SK-N-SH (cell line): Measurements from ENCODE around the gene DLK2. TPM values are rescaled to one million over a fixed set of nuclear protein-coding genes. Genes with fewer than 3 reads are reported as not detected.

Experiments
- CTCF ChIA-PET: fragments of 300-600, 350-600 bp; formaldehyde crosslinking; extraction: SDS; loops from one replicate; lab custom pipeline; 2021; lab: Yijun Ruan, JAX
- POLR2A ChIA-PET: fragments of 350-600 bp; sonication (Branson Sonifier 250); formaldehyde crosslinking; extraction: SDS; loops from one replicate; lab custom pipeline; 2020; ENCODE audit warnings: antibody characterized with exemption, inconsistent platforms; lab: Yijun Ruan, JAX
- DNase-seq: peaks from one replicate; pipeline ENCODE4 v3.0.0; 2012
- H2AFZ ChIP-seq: fragments of 200-600 bp; sonication (generic); 2 replicates; pipeline ENCODE4 v1.8.1; 2016; ENCODE audit warnings: antibody characterized with exemption, mild to moderate bottlenecking, low read depth
- H3F3A ChIP-seq: fragments of 200-600 bp; sonication (generic); replicated peaks from 2 replicates; pipeline ENCODE3; 2016; ENCODE audit warnings: antibody characterized with exemption, mild to moderate bottlenecking; ENCODE audit not compliant: insufficient read depth
- H3K27ac ChIP-seq, 2 experiments: fragments of 200-500 bp in 1 of 2; fragments of 200-600 bp in 1 of 2; sonication (Bioruptor generic) in 1 of 2; sonication (generic), shearing (Covaris generic) in 1 of 2; 2 replicates each; pipeline versions ENCODE4 v1.5.1 to v1.6.1; 2014 to 2016; ENCODE audit warnings: low read depth in 2 of 2, inconsistent platforms in 1 of 2, low read length in 1 of 2, mild to moderate bottlenecking in 1 of 2, mixed read lengths in 1 of 2
- H3K27me3 ChIP-seq: fragments of 200-600 bp; sonication (generic), shearing (Covaris generic); 2 replicates; pipeline ENCODE4 v1.6.1; 2016; ENCODE audit warnings: mixed run types; ENCODE audit not compliant: insufficient read depth
- H3K36me3 ChIP-seq, 2 experiments: fragments of 200-500 bp in 1 of 2; fragments of 200-600 bp in 1 of 2; sonication (Bioruptor generic) in 1 of 2; sonication (generic) in 1 of 2; replicated peaks in 1 of 2; 2 replicates each; pipeline versions ENCODE3 to v1.5.1; 2014 to 2016; ENCODE audit warnings: low read length in 1 of 2, mild to moderate bottlenecking in 1 of 2; ENCODE audit not compliant: insufficient read depth in 2 of 2, control insufficient read depth in 1 of 2
- H3K4me1 ChIP-seq, 2 experiments: fragments of 200-500 bp in 1 of 2; fragments of 200-600 bp in 1 of 2; sonication (Bioruptor generic) in 1 of 2; sonication (generic), shearing (Covaris generic) in 1 of 2; 2 replicates each; pipeline versions ENCODE4 v1.5.1 to v1.6.1; 2014 to 2016; ENCODE audit warnings: low read depth in 1 of 2, low read length in 1 of 2, mixed run types in 1 of 2; ENCODE audit not compliant: insufficient read depth in 2 of 2, control insufficient read depth in 1 of 2
- H3K4me2 ChIP-seq: fragments of 200-600 bp; sonication (generic), shearing (Covaris generic); 2 replicates; pipeline ENCODE4 v1.6.1; 2017; ENCODE audit warnings: mixed run types
- H3K4me3 ChIP-seq, 2 experiments: fragments of 200-500 bp in 1 of 2; fragments of 200-600 bp in 1 of 2; sonication (Bioruptor generic) in 1 of 2; sonication (generic), shearing (Covaris generic) in 1 of 2; 2 replicates each; pipeline versions ENCODE4 v1.5.1 to v1.8.1; 2014 to 2016; ENCODE audit warnings: low read depth in 2 of 2, inconsistent platforms in 1 of 2, low read length in 1 of 2, mild to moderate bottlenecking in 1 of 2, mixed read lengths in 1 of 2, moderate library complexity in 1 of 2
- H3K79me2 ChIP-seq: fragments of 200-600 bp; sonication (generic); 2 replicates; pipeline ENCODE4 v1.8.1; 2017; ENCODE audit warnings: mild to moderate bottlenecking; ENCODE audit not compliant: insufficient read depth
- H3K9ac ChIP-seq: fragments of 200-600 bp; sonication (generic); 2 replicates; pipeline ENCODE4 v1.6.1; 2017; ENCODE audit warnings: mixed run types
- H3K9me2 ChIP-seq: fragments of 200-600 bp; sonication (generic); 2 replicates; pipeline ENCODE4 v1.6.1; 2017; ENCODE audit warnings: mixed run types
- H3K9me3 ChIP-seq: fragments of 200-600 bp; sonication (generic); 2 replicates; pipeline ENCODE4 v1.6.1; 2017; ENCODE audit warnings: mixed run types, mild to moderate bottlenecking, moderate library complexity
- H4K20me1 ChIP-seq: fragments of 200-600 bp; sonication (generic); 2 replicates; pipeline ENCODE4 v1.6.1; 2017; ENCODE audit warnings: mild to moderate bottlenecking, mixed run types; ENCODE audit not compliant: insufficient read depth
- ELF1 ChIP-seq: IDR thresholded peaks from 2 replicates; pipeline ENCODE4 v1.4.0; 2012
- GABPA ChIP-seq: IDR thresholded peaks from 2 replicates; pipeline ENCODE4 v1.4.0; 2012; ENCODE audit warnings: low read depth, mild to moderate bottlenecking
- GATA2 ChIP-seq: sonication (generic); formaldehyde crosslinking; IDR thresholded peaks from 2 replicates; pipeline ENCODE4 v1.5.0; 2020; ENCODE audit warnings: mild to moderate bottlenecking, missing genetic modification reagents
- JUND ChIP-seq: IDR thresholded peaks from 2 replicates; pipeline ENCODE4 v1.4.0; 2012
- MAX ChIP-seq: IDR thresholded peaks from 2 replicates; pipeline ENCODE4 v1.4.0; 2012; ENCODE audit warnings: low read depth
- MEF2A ChIP-seq: IDR thresholded peaks from 2 replicates; pipeline ENCODE4 v1.4.0; 2012; ENCODE audit warnings: low read depth, borderline replicate concordance
- NFIC ChIP-seq: IDR thresholded peaks from 2 replicates; pipeline ENCODE4 v1.4.0; 2012; ENCODE audit warnings: borderline replicate concordance
- PBX3 ChIP-seq: IDR thresholded peaks from 2 replicates; pipeline ENCODE4; 2012
- RAD21 ChIP-seq: IDR thresholded peaks from 2 replicates; pipeline ENCODE4 v1.6.1; 2012; ENCODE audit warnings: mild to moderate bottlenecking, low read length
- RFX5 ChIP-seq: IDR thresholded peaks from 2 replicates; pipeline ENCODE4 v1.6.1; 2012; ENCODE audit warnings: mild to moderate bottlenecking, improper control_type of control experiment, low read length
- RXRA ChIP-seq: IDR thresholded peaks from 2 replicates; pipeline ENCODE4 v1.4.0; 2012; ENCODE audit warnings: low read depth, mild to moderate bottlenecking, borderline replicate concordance
- SMC3 ChIP-seq: IDR thresholded peaks from 2 replicates; pipeline ENCODE4 v1.6.1; 2012; ENCODE audit warnings: low read depth, low read length, improper control_type of control experiment
- USF1 ChIP-seq: IDR thresholded peaks from 2 replicates; pipeline ENCODE4 v1.4.0; 2012; ENCODE audit warnings: low read depth, borderline replicate concordance
- WGBS: methylation state at CpG from one replicate; pipeline ENCODE4 v1.1.6; 2017; ENCODE audit warnings: low lambda C conversion rate; 5-methylcytosine and 5-hydroxymethylcytosine counted together
- polyA plus RNA-seq, 3 experiments: library from polyadenylated mRNA; depleted of rRNA; stranded (reverse); fragments of >200 nt; gene quantifications; 2 replicates each; pipeline ENCODE4 v1.2.3, GENCODE V29; 2012

The DLK2 gene
- polyA plus RNA-seq, 1 of the 3 experiments (the other 2 are of a cell fraction) = 3.9 TPM

GRCh38 chr6:43481591-43482236, 26.4 kb upstream of the DLK2 start:
- TF ChIP-seq ELF1 (no peak), NFIC (no peak), JUND (no peak), SMC3 (no peak), USF1 (no peak), RFX5 (no peak), RXRA (no peak)
- H3K79me2 ChIP-seq = peaks cover 84% of the 10 kb centered on the region
- ChIA-PET POLR2A (interaction anchor here (1.2 kb wide), 1 partner anchor 8 kb away, joined by 3 read pairs; no protein-coding TSS in a partner anchor), CTCF (no interaction called here)
- no peak overlapping the region for H3K4me3 ChIP-seq
- no peak for DNase-seq
- no peak overlapping the region for H3K27ac ChIP-seq
- peaks cover 0 to 2% of the 10 kb centered on the region in 2 experiments for H3K36me3 ChIP-seq
- H3K9me2 ChIP-seq = no peaks in the 10 kb centered on the region
- H3K9ac ChIP-seq = no peak overlapping the region
- no peaks in the 10 kb centered on the region for H4K20me1 ChIP-seq
- no peaks in the 10 kb centered on the region for H3K9me3 ChIP-seq
- H3K27me3 ChIP-seq = no peaks in the 10 kb centered on the region
- 97% methylated on average over 11 of the region's 11 CpGs for WGBS
- no peaks in the 10 kb centered on the region for H3F3A ChIP-seq
- H2AFZ ChIP-seq = no peak overlapping the region
- no peak overlapping the region for H3K4me2 ChIP-seq
- peaks cover 10 to 15% of the 10 kb centered on the region in 2 experiments; a peak in 3 of 4 replicates for H3K4me1 ChIP-seq

GRCh38 chr6:43481075-43481474, 25.7 kb upstream of the DLK2 start:
- H3K4me2 ChIP-seq = no peak overlapping the region
- H3F3A ChIP-seq = no peaks in the 10 kb centered on the region
- H3K4me3 ChIP-seq = no peak overlapping the region
- 94% methylated on average over 2 of the region's 2 CpGs for WGBS
- H4K20me1 ChIP-seq = no peaks in the 10 kb centered on the region
- H3K9ac ChIP-seq = no peak overlapping the region
- peaks cover 10 to 15% of the 10 kb centered on the region in 2 experiments; a peak in 3 of 4 replicates for H3K4me1 ChIP-seq
- H3K27me3 ChIP-seq = no peaks in the 10 kb centered on the region
- no peak overlapping the region for H2AFZ ChIP-seq
- no peak for TF ChIP-seq GABPA
- TF ChIP-seq RAD21 = no peak
- no peak for TF ChIP-seq GATA2 (CRISPR knock-in tag)
- no peak for TF ChIP-seq PBX3
- no peak for TF ChIP-seq RFX5
- TF ChIP-seq MAX = no peak
- TF ChIP-seq MEF2A = no peak
- H3K79me2 ChIP-seq = peaks cover 78% of the 10 kb centered on the region
- H3K9me2 ChIP-seq = no peaks in the 10 kb centered on the region
- H3K9me3 ChIP-seq = no peaks in the 10 kb centered on the region
- no peak overlapping the region for H3K27ac ChIP-seq
- ChIA-PET CTCF (interaction anchor here (0.9 kb wide), 1 partner anchor 26 kb away, joined by 3 read pairs; no protein-coding TSS in a partner anchor), POLR2A (interaction anchor here (1.2 kb wide), 1 partner anchor 9 kb away, joined by 3 read pairs; no protein-coding TSS in a partner anchor)
- peaks cover 0 to 2% of the 10 kb centered on the region in 2 experiments for H3K36me3 ChIP-seq
- no peak for DNase-seq
